COR-L47 (cell line): ENCODE results near the gene FAM131C.
"Not testable (repeated sequence)": the region's sequence is repeated elsewhere in the genome, so short reads cannot be mapped to it uniquely, and the experiment has no call there.

Experiments used
- DNase-seq: peaks from one replicate; lab custom pipeline; 2025; lab: John Stamatoyannopoulos, UW

FAM131C gene

GRCh38 chr1:16073490-16074119 is at the start of gene FAM131C:
Gene FAM131C (minus strand): TSS chr1:16073651. CDS start chr1:16073442, 209 bp downstream.
- DNase-seq = peak; percentile 30

- no peak for DNase-seq
These were observed 49.5 kb upstream of the FAM131C start for GRCh38 chr1:16122916-16123315.

GRCh38 chr1:16122350-16122881 is 49.0 kb upstream of the FAM131C start:
- no peak for DNase-seq

- peak; percentile 47 for DNase-seq
These were observed 47.5 kb upstream of the FAM131C start for GRCh38 chr1:16120940-16121410.

- no peak for DNase-seq
These were observed 47.0 kb upstream of the FAM131C start for GRCh38 chr1:16120407-16120806.

- no peak for DNase-seq
These were observed 46.5 kb upstream of the FAM131C start for GRCh38 chr1:16119926-16120325.

GRCh38 chr1:16119504-16119903 is 46.1 kb upstream of the FAM131C start:
- DNase-seq = no peak

- no peak for DNase-seq
These were observed 45.3 kb upstream of the FAM131C start for GRCh38 chr1:16118706-16119105.

GRCh38 chr1:16117936-16118335 is 44.5 kb upstream of the FAM131C start:
- DNase-seq = no peak

- no peak for DNase-seq
These were observed 43.9 kb upstream of the FAM131C start for GRCh38 chr1:16117369-16117768.

- no peak for DNase-seq
These were observed 43.2 kb upstream of the FAM131C start for GRCh38 chr1:16116625-16117024.

GRCh38 chr1:16116002-16116401 is 42.6 kb upstream of the FAM131C start:
- DNase-seq = no peak

GRCh38 chr1:16115468-16115983 is 42.1 kb upstream of the FAM131C start:
- DNase-seq = no peak

GRCh38 chr1:16114527-16115467 is 41.3 kb upstream of the FAM131C start:
- DNase-seq = no peak

GRCh38 chr1:16112596-16113555 is 39.4 kb upstream of the FAM131C start:
- no peak for DNase-seq

GRCh38 chr1:16111771-16112595 is 38.5 kb upstream of the FAM131C start:
- no peak for DNase-seq

- no peak for DNase-seq
These were observed 37.4 kb upstream of the FAM131C start for GRCh38 chr1:16110884-16111283.

- no peak for DNase-seq
These were observed 37.0 kb upstream of the FAM131C start for GRCh38 chr1:16110456-16110855.

GRCh38 chr1:16109571-16109970 is 36.1 kb upstream of the FAM131C start:
- DNase-seq = no peak

- DNase-seq = not testable (repeated sequence)
These were observed 33.6 kb upstream of the FAM131C start for GRCh38 chr1:16107039-16107438.

GRCh38 chr1:16101623-16102022 is 28.2 kb upstream of the FAM131C start:
- DNase-seq = no peak
